Activated CD4-positive, alpha-beta T cell treated with anti-CD3 and anti-CD28 coated beads, Interleukin-2, amount 50 U/mL, for 1 hour (primary cell): ENCODE results near the gene CLDN9.

ENCODE experiments used
- DNase-seq: peaks from one replicate; pipeline ENCODE4 v3.0.0-alpha.2; 2020

The CLDN9 gene

DNA sequence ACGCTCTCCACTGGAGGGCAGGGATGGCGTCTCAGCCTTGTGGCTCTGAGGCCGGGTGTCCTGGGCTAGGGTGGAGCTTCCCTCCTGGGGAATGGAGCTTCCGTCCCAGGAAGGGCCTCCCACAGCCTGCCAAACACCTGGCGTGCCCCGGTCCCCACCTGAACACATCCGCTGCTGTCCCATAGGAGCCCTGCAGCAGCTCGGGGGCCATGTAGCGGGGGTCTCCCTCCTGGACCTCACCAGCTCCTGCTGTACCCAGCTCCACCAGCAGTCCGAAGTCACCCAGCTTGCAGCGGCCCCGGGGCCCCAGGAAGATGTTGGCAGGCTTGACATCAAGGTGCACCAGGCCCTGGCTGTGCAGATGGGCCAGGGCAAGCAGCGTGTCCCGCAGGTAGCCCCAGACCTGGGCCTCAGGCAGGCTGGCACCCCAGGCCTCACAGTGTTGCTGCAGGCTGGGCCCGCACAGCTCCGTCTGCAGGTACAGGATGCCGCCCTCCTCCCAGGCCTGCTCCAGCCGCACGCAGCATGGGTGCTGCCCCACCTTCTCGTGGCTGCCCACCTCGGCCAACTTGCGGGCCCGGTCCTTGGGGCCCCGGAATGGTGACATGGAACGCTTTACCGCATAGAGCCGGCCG, 37.4 kb upstream of the CLDN9 start:
- DNase-seq: no peak

DNA sequence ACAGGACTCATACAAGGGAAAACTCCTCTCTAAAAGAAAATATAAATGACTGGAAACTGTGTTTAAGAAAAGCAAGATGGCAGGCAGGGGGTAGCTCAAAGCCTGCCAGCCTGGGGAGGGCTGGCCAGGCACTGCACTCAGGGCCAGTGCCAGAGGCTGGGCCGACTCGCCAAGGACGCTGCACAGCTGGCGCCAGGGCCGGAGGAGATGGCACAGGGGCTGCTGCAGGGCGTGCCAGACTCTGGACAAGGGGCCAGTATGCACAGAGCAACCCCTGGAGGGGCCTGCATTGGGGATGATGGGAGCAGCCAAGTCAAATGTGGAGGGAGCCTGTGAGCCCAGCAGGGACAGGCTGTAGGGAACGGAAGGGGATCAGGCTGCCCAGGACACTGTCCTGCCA, 36.5 kb upstream of the CLDN9 start:
- no peak for DNase-seq

DNA sequence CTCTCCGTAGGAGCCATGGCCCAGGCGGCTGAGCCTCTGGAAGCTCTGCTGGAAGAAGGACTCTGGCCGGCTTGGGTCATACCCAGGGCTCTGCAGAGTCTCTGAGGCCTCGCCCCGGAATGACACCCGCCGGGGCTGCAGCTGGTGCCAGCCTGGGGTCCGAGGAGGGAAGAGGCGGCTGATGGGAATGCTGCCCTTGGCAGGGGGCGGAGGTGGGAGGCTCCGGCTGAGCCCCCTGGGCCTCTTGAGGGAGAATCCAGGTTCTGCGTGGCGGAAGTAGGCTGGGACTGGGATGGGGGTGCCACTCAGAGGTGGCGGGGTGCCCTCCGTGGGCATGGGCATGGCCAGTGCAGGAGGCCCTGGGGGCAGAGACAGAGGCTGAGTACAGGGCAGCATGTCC, 36.0 kb upstream of the CLDN9 start:
- no peak for DNase-seq

DNA sequence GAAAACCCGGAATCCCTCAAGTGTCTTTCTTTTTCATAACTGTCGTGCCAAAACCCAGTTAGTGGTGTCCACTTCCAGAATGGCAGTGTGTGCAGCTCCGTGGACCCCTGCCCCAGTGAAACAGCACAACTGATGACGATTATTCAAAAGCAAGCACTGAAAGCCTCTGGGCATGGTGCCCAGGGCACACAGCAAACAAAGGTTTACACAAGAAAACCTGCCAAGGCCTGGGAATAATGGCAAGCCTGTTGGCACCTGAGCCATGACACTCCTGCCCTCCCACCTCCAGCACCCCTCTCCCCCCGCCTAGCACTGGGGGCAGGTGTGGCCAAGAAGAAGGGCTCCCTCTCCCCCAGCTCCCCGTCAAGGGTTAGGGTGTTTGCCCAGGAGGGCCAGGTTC, 35.3 kb upstream of the CLDN9 start:
- DNase-seq: no peak

DNA sequence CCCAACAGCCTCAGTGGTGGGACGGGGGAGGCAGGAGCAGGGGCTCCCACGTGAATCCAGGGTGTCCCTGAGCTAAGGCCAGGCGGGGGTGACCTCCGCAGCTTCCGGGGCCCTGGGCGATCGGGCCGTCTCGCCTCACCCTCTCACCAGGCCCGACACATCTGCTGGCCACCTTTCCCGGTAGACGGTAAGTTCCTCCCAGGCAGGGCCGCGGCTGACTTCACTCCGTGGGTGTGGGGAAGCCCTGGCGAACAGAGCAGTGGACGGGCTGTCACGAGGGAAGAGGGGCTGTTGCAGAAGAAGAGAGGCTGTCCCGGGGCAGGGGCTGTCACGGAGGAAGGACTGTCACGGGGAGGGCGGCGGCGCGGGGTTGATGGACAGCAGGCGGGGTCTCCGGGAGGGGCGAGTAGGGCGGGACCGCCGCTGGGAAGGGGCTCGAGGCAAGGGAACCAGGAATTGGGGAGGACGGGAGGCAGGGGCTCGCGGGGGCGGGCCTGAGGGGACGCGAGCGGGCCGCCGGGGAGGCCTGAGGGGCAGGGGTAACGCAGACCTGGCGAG, 33.0 kb upstream of the CLDN9 start:
- DNase-seq: no peak

DNA sequence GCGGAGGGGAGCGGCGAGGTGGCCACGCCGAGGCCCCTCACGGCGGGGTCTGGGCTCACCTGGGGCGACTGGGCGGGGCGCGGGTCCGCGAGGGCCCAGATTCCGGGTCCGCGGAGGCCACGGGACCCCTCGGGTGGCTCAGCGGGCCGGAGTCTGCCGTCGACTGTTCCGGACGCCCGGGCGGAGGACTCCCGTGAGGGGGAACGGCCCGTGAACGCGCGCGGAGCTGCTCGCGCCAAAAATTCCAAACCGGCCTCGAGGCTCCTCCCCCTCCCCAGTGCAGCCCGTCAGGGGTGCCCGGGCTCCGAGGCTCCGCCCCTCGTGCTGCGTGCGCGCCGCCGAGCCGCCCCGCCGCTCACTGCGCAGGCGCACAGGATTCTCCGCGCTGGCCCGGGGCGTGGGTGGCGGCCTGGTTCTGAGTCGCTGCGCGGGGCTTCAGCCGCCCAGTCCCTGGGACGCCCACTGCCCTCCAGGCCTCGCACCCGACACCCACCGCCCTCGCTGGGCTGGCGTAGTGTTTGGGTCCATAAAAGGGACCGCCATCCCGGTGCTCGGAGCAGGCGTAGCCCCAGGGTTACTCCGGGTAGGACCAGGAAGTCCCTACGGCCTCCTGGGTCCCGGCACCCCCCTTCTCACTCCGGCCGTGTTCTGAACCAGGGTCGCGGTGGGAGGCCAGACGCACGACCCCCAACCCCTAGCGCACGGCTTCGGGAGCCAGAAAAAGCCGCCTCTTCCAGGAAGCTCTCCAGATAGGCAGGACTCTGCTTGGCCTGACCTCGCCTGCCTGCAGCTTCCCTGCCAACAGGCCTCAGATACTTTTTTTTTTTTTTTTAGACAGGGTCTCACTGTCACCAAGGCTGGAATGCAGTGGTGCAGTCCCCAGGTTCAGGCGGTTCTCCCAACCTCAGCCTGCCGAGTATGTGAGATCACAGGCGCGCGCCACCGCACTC, 32.2 kb upstream of the CLDN9 start, which contains the start of gene PKMYT1:
Gene PKMYT1 (minus strand): TSS at position 220 of the 950 bp plus-strand sequence. CDS start 789 bp downstream, outside the sequence.
- peak; percentile 93 for DNase-seq

DNA sequence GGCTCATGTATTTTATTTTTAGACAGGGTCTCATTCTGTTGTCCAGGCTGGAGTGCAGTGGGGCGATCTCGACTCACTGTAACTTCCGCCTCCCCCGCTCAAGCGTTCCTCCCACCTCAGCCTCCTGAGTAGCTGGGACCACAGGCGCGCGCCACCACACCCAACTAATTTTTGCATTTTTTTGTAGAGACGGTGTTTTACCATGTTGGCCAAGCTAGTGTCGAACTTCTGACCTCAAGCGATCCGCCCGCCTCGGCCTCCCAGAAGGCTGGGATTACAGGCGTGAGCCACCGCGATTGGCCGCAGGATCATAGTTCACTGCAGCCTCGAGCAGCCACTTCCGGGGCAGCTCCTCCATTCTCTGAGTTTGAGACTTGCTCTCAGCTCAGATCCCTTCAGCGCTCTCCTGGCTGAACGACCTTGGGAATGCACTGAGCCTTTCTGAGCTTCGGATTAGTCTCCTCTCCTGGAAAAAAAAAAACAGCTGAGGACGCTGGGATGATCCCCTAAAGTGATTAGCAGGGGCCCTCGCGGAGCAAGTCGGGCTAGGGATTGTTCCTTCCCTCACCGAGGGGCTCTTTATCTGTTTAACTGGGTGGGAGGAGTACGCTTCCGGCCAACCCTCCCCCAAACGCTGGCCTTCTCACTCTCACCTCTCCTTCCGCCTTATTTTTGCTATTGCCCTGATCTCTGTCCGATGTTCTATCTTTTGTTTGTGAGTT, 31.4 kb upstream of the CLDN9 start:
- no peak for DNase-seq

DNA sequence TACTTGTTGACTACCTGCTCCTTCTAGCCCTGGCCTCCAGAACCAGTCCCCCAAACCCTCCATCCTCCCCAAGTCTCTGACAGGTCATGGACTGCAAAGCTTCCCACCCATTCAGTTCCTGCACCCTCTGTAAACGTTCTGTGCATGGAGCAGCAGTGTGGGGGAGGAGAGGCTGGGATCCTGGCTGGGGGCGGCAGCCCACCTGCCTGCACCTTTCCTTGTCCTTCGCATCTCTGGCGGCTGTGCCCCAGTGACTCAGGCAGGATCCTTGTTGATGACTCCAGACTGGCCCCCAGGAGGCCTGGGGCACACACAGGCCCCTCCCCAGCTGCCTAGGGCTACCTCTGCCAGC, 30.8 kb upstream of the CLDN9 start:
- DNase-seq: no peak

DNA sequence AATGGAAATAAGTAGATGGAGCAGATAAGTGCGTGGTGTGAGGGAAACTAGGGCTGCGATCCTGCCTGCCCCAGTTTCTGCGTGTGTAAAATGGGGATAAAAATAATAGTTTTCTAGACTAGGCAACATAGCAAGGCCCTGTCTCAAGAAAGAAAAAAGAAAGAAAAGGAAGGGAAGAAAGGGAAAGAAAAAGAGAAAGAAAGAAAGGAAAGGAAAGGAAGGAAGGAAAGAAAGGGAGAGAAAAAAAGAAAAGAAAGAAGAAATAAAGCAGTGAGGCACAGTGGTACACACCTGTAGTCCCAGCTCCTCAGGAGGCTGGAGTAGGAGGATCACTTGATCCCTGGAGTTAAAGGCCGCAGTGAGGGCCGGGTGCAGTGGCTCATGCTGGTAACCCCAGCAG, 30.3 kb upstream of the CLDN9 start:
- DNase-seq: no peak

DNA sequence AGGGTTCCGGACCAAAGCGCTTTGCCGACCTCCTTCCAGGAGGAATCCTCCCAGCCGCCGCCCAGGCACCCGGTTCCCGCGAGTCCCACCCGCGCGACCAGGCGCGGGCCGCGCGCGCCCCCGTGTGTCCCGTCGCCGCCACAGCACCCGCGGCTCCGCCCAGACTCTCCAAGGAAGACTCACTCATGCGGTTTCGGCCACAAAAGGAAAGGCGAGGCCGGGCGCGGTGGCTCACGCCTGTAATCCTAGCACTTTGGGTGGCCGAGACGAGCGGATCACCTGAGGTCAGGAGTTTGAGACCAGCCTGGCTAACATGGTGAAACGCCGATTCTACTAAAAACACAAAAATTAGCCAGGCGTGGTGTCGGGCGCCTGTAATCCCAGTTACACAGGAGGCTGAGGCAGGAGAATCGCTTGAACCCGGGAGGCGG, 29.0 kb upstream of the CLDN9 start:
- peak; percentile 55 for DNase-seq

DNA sequence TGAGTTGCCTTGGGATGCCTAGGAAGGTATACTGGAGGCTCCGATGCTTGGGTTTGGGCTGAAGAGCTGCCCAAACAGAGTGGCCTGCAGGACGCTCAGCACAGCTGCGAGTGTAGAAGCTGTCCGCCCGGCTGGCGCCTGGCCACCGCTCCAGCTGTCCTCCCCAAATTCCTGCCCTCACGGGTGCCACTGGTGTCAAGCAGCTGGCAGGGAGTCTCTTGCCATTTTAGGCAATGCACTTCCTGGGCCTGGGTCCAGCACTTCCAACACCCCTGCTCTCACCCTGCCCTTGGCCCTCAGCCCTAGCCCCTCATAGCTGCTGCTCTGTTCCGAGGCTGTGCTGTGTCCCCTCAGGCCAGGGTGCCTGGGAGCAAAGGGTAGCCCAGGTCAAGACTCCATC, 27.3 kb upstream of the CLDN9 start:
- no peak for DNase-seq

DNA sequence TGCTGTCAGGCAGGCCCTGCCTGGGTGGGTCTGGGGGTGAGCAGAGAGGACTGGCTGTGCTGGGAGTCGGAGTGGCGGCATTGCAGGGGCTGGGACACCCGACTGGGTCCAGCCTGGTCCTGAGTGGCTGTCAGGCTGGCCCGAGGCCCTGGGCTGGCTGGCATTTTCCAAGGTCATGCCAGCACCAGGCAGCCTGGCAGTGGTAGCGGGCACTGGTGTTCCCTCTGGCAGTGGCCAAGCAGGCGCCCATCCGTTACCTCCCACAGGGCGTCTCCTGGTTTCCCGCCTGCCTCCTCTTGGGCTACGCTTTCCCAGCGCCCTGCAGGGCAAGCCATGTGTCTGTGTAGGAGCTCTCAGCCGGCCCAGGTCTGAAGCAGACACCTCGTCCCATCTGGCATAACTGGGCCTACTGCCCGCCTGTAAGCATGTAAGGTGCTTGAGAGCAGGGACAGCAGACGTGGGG, 26.8 kb upstream of the CLDN9 start:
- DNase-seq: no peak

DNA sequence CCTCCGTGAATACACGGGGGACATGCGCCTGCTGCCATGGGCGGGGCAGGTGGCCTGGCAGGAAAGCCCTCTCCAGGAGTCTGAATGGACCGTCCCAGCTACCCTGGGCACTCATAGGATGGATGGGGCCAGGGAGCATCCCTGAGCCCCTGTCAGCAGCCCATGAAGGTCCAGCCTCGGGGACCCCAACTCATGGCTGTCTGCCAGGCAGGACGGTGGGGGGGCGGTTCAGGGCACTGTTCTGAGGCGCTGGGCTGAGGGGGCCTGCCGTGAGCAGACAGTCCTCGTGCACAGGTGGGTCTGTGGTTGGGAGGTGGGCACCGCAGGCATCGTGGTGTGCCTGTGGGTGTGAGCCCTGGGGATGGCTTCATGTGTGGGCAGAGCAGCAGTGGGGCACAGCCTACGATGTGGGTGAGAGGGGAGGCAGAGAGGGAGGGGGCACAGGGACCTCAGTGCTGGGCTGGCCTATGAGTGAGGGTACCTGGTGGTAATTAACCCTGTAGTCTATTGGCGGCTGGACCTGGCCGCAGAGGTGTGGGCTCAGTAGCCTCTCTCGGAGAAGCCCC, 26.0 kb upstream of the CLDN9 start:
- no peak for DNase-seq

DNA sequence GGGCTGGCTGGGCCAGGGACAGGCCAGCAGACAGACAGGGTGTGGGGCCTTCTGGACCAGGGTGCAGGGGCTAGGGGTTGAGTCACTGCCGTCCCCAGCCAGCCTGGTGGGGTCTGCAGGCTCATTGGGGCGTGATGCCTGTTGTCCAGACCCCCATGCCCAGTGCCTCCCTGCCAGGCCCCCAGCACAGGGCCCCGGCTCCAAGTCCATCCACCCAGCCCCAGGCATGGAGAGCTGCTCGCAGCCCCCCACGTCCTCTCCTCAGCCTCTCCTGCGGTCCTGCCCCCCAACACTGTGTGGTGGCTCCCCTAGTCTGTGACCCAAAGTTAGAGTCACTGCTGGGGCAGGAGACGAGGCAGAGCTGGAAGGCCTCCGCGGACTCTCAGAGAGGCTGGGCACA, 25.4 kb upstream of the CLDN9 start:
- no peak for DNase-seq

DNA sequence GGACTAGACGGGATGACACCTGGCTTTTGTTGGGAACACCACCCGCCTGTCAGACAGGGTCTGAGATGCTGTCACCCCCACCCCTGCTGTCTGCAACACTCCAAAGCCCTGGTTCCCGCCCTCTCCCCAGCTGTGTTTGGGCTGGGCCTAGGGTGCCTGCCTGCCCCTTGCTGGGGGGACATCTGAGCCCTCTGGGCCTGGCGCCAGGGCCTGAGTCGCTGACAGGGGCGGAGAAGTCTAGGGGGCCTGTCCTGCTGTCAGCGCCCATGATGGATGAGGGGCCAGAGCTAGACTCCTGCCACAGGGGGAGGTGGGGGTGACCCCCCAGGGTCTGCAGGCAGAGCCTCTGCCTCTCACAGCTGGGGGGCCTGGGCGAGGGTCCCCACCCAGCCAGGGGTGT, 24.9 kb upstream of the CLDN9 start:
- DNase-seq: no peak

DNA sequence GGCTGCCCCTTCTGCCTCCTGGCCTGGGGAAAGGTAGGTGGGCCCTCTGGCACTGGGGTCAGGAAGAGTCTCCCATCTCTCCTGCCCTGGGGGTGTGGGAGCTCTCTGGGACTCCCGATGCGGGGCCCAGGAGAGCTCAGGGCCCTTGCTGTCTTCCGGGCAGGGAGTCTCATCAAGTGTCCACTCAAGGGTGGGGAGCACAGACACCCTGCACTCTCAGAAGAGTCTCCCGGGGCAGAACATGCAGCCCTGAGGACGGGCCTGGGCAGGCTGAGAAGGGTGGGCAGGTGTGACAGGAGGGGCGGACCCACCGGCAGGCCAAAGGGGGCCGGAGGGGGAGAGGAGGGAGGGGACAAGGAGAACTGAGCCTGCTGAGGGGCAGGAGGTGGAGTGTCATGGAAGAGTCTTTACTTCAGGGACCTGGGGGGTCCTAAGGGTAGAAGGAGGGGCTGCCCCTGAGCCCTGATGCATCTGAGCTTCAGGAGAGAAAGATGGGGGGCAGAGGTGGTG, 24.1 kb upstream of the CLDN9 start:
- no peak for DNase-seq

DNA sequence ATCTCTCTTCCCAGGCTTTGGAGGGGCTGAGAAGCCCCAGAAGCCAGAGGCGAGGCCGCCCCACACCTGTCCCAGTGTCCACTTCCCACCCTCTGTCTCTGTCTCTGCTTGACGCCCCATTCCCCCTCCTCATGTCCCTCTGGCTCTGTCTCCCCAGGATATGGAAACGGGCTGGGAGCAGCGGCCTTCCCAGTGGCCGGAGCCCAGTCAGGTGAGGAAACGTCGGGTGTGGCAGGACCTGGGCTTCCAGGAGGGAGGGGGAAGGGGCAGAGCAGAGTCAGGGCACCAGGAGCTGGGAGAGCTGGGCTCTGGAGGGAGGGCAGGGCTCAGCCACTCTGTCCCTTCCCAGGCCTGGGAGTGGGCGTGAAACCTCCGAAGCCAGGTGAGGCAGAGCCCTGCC, 21.8 kb upstream of the CLDN9 start:
- DNase-seq: no peak

DNA sequence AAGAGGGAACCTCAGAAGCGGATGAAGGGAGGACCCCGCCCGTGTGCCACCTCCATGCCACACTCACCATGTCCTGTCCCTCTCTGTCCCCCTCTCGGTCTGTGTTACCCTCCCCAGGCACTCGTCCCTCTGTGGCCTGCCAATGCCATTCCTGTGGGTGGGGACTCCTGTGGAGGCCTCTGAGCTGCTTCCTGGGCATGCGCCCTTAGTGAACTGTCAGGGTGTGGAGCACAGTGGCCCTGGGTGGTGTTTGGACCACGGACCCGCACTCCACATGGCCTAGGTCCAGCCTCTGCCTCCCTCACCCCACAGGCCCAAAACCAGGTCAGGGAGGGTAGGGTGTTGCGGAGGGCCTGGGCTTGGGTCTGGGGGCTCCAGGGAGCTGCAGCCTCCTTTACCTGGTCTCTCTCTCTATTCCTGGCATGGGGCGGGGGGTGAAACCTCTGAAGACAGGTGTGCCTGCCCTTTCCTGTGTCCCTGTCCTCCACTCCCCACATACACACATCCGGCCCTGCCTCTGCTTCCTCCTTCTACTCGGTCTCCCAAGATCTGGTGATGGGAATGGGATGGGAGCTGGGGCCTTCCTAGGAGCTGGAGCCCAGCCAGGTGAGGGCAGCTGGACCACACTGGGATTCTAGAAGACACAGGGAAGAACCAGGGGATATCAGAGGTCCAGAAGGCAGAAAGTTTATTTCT, 21.0 kb upstream of the CLDN9 start:
- no peak for DNase-seq

DNA sequence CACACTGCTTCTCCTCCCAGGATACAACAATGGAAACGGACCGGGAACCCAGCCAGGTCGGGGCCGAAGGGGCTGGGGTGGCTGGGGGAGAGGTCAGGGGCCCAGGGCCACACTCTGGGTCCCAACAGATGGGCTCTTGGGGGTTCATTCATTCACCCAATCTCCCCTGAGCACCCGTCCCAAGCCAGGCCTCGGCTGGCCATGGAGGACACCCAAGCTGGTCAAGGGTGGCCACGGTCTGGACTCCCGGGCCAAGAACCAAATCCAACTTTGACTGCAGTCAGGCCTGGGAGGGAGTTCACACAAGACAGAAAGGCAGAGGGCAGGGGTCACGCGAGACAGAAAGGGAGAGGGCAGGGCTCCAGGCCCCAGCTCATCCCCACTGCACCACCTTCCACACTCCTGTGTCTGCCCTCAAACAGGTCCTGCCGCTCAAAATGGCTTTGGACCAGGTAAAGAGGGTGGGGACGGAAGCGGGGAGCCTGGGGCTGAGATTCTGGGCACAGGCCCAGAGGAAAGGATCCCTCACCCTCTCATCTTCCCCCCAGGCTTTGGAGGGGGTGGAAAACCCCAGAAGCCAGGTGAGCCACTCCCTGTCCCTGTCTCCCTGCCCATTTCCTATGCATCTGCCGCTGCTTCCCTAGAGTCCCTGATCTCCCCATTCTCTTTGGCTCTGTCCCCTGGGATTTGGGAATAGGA, 20.2 kb upstream of the CLDN9 start:
- DNase-seq: no peak

DNA sequence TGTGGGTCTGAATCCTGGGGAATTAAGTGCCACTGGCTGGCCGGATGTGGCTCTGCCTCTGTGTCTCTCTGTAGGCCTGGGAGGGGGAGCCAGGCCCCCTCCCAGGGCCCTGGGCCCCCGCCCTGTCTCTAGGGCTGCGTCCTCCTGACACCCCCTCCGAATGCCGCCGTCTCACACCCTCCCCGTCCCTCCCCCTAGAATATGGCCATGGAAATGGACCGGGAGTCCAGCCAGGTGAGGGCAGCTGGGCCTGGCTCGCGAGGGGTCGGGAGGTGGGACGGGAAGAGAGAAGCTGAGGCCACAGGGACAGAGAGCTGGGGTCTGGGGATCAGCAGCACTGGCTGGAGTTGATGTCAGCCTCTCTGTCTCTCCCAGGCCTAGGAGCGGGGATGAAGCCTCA, 16.4 kb upstream of the CLDN9 start:
- no peak for DNase-seq

DNA sequence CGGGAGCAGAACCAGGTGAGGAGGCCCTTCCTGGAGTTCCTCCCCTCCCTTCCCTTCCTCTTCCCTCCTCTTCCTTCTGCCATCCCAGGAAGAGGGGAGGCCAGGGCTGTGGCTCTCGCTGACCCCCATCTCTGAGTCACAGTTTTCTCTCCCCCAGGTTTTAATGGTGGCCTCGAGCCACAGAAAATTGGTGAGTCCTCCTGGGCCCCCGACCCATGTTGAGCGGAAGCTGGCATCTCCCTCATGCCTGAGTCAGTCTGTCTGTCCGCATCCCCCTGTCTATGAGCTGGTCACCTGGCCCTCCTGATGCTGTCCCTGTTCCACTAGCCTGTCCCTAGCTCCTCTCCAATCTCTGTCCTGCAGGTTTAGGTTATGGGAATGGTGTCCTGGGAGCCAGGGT, 12.8 kb upstream of the CLDN9 start:
- no peak for DNase-seq
